Endothelial cell of umbilical vein (primary cell): ENCODE data around the gene MSL1.

Experiments used
- CTCF ChIP-seq, 2 donors: IDR thresholded peaks; 1 replicate in 1 of 2; 2 replicates in 1 of 2; pipeline ENCODE4 v1.5.1; 2011; ENCODE audit warnings: low read length in 2 of 2, mild to moderate bottlenecking in 2 of 2, moderate library complexity in 2 of 2, control low read depth in 1 of 2, inconsistent platforms in 1 of 2, low read depth in 1 of 2; ENCODE audit not compliant: insufficient read depth in 1 of 2; ENCODE audit errors: extremely low read depth in 1 of 2
- FOS ChIP-seq: IDR thresholded peaks from 2 replicates; pipeline ENCODE4 v1.6.1; 2011; ENCODE audit warnings: mild to moderate bottlenecking, low read length, moderate library complexity, borderline replicate concordance; ENCODE audit not compliant: insufficient read depth
- POLR2A ChIP-seq: IDR thresholded peaks from 2 replicates; pipeline ENCODE4 v1.6.1; 2012; ENCODE audit warnings: low read depth, mild to moderate bottlenecking, control low read depth, low read length

- TF ChIP-seq CTCF (IDR thresholded peaks at IDR 0.05; ENCODE audit: extremely low read depth in 1 of 2, insufficient read depth in 1 of 2, low read depth in 1 of 2, low read length in 2 of 2) (no peak), POLR2A (no peak), FOS (no peak)
These were observed 34.5 kb upstream of the MSL1 start for GRCh38 chr17:40087049-40087794.
